Effector CD8-positive, alpha-beta T cell (primary cell): ENCODE data around the gene INSIG1.

ENCODE experiments used
- DNase-seq: peaks from one replicate; lab custom pipeline; 2025; lab: John Stamatoyannopoulos, UW

The INSIG1 gene

DNA sequence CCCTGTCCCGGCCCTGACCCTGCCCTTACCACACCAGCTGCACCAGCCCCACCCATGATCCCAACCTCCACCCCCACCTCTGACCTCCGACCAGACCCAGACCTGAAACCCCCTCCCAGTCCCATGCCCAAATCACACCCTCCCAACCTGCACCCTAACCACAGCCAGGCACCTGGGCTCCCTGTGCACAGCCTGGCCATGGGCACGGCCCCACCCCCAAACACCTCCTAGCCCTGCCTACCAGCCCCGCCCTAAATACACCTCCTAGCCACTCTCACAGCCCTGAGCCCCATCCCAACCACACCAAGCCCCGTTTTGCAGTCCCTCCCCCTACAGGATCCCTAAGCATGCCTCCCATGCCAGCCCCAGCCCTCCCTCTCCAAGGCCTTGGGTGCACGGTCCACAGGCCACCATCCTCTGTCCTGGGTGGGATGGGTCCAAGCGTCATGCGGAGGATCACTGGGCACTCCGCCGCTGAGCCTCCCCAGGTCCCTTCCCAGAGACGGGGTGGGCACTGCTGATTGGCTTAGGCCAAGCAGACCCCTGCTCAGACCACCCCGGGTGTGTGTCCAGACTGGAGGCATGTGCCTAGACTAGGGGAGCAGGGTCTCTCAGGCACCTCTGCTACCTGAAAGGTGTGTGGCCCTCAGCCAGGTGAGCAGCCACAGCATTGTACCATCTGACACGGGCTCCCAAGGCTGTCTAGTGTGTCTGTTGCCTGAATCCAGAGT, 30.1 kb downstream of the INSIG1 start:
- no peak for DNase-seq

DNA sequence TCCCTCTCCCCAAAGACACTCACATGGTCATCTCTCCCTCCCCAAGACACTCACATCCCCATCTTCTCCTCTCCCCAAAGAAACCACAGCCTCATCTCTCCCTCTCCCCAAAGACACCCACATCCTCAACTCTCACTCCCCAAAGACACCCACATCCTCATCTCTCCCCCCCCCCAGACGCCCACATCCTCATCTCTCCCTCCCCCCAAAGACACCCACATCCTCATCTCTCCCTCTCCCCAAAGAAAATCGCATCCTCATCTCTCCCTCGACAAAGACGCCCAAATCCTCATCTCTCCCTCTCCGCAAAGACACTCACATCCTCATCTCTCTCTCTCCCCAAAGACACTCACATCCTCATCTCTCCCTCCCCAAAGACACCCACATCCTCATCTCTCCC, 31.5 kb downstream of the INSIG1 start:
- no peak for DNase-seq

GRCh38 chr7:155331396-155331795, 33.7 kb downstream of the INSIG1 start:
- DNase-seq, result no peak

DNA sequence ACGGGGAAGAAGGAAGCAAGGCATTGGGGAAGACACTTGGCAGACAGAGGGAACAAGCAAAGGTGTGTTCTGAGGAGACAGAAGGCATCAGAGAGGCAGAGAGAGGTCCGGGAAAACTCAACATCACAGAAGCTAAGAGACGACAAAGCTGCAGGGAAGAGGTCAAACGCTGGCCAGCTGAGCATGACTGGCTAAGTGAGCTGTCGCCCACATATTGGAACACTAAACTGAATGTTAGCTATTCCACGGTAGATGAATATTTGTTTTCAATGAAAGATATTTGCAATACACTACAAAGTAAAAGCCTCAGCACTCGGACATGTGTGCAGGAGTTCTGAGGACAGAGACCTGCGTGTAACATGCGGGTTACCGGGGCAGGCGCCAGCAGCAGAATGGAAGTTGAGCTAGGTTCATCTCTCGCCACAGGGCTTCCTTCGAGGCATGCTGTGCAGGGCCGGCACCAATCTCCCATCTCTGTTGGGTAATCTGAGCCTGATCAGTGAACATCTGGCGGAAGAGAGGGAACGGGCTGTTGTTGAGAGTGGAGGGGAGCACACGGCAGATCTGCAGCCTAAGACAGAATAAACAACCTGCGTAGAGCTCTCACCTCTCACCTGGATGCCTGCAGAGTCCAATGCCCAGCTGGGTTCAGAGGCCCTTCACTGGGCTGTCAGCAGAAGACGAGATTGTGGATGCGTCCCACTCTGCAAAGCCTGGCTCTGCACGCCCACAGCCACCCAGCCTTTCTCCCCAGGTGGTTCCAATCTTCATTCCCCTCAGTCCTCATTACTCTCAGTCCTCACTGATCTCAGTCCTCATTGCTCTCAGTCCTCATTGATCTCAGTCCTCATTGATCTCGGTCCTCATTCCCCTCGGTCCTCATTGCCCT, 35.9 kb downstream of the INSIG1 start:
- no peak for DNase-seq

DNA sequence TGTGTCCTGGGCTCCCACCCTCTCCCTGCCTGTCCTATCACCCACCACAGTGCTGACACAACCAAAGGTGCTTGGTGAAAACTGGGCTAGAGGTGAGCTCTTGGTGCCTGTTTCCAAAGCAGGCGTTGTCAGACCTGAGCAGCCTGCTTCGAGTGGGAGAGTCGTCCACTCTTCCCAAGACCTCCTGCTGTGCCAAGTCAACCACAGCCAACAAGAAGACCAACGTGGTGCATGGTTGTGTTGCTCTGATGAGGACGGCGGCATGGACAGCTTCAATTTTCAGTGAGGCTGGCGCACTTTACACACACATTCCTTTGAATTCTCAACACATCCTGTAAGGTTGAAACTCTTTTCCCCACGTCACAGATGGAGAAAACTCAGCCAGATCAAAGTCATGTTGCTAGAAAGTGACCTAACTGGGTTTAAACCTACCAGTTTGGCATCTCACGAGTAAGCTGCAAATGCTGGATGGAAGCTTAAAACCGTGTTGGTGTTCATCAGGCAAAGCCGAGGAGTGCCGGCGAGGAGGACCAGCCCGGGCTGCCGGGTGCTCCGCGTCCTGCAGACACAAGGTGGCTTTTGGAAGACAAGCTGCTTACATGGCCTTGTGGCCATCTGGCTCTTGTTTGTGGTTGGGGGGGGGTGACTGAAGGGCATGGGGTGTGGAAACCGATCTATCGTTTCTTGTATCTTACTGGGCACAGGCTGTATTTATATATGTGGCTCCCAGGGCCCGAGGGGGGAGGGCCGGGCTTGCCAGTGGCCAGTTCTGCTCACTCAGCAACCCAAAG, 39.3 kb downstream of the INSIG1 start:
- DNase-seq, result no peak

- DNase-seq, result no peak
Measured at GRCh38 chr7:155337946-155338631, 40.4 kb downstream of the INSIG1 start.

DNA sequence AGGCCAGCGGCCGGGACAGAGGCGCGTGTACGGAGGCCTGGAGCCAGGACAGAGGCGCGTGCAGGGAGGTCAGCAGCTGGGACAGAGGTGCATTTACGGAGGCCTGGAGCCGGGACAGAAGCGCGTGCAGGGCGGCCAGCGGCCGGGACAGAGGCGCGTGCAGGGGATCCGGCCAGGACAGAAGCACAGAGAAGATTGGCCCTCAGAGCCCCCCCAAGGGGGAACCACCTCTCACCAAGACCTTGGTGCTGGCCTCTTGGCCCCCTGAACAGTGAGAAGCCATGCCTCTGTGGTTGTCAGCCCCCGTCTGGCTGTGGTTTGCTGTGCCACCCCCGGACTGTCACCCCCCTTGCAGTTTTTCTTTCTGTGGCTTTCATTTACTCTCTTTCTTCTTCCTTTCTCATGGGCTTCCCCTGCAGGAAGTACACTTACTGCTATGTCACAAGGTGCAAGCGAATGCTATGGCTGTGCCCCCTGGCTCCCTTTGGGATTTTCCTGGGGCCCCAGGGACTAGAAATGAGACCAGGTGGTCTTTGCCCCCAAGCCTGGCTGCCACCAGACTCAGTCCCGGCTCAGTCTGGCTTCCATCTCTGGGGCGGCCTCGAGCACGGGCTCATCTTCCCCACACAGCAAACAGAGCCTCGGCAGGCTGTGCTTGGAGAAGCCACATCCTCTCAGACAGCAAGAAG, 41.1 kb downstream of the INSIG1 start:
- peak; percentile 15 for DNase-seq

DNA sequence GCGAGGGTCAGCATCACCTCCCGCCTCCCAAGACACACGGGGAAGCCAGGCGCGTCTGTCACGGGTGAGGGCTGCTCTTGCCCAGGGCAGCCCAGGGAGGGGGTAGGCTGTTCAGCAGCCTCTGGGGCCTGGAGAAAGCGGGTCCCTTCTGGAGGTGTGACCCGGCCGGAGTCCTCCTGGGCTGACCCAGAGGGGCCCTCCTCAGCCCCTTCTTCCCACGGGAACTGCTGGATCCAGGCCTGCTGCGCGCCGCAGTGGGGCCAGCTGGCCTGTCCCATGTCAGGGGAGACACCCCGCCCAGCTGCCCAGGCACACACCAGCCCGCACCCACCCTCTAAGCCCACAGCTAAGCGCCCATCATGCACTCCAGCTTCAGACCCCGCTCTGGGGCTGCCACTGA, 41.8 kb downstream of the INSIG1 start:
- DNase-seq, result no peak

- DNase-seq, result no peak
Measured at GRCh38 chr7:155340071-155340531, 42.4 kb downstream of the INSIG1 start.

DNA sequence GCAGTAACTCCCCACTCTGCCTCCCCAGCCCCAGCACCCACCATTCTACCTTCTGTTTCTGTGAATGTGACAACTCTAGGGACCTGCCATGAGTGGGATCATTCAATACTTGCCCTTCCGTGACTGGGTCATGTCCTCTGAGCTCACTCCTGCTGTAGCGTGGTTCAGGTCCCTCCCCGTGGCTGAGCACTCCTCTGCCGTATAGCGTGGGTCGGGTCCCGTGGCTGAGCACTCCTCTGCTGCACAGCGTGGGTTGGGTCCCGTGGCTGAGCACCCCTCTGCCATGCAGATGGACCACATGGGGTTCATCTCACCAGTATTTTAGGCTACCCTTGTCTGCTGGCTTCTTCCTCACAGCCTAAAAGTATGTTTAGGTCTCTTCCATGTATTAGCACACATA, 43.0 kb downstream of the INSIG1 start:
- DNase-seq, result no peak

GRCh38 chr7:155341463-155341983, 43.8 kb downstream of the INSIG1 start:
- DNase-seq, result no peak

DNA sequence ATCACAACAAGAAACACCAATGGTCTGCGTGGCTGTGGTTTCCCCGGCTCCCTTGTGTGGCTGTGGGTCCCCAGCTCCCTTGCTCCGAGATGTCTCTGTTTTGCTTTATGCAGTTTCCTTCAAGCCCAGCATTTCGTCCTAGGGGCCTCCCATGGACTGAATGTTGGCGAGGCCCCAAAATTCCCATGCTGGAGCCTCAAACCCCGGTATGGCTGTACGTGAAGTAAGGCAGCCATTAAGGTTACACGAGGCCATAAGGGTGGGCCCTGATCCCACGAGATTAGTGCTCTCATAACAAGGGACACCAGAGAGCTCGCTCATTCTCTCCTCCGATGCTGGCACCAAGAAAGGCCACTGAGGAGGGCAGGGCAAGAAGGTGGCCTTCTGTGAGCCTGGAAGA, 44.6 kb downstream of the INSIG1 start:
- DNase-seq, result no peak

- DNase-seq, result no peak
Measured at GRCh38 chr7:155343150-155343549, 45.5 kb downstream of the INSIG1 start.

- no peak for DNase-seq
Measured at GRCh38 chr7:155343661-155344121, 46.0 kb downstream of the INSIG1 start.

DNA sequence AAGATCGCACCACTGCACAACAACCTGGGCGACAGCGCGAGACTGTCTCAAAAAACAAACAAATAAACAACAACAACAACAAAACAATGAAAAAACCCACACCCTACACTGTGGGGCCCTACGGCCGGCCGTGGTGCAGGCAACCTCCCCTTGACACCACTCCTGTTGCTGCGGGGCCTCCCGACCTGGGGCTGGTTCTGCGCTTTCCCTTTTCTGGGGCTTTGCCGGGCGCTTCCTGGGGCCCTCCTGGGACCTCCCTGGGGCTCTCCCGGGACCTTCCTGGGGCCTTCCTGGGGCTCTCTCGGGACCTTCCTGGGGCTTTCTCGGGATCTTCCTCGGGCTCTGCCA, 46.6 kb downstream of the INSIG1 start:
- DNase-seq, result no peak

- peak; percentile 80 for DNase-seq
Measured at GRCh38 chr7:155344618-155345433, 47.1 kb downstream of the INSIG1 start.

DNA sequence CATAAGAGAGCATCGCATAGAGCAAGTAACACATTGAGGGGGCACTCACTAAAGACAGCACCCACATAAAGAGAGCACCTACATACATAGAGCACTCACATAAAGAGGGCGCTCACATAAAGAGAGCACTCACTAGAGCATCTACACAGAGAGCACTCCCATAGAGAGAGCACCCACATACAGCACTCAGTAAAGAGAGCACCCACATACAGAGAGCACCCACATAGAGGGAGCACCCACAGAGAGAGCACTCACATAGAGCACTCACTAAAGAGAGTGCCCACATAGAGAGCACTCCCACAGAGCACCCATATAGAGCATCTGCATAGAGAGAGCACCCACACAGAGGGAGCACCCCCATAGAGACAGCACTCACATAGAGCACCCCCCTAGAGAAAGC, 47.8 kb downstream of the INSIG1 start:
- DNase-seq, result no peak

GRCh38 chr7:155346285-155346684, 48.6 kb downstream of the INSIG1 start:
- no peak for DNase-seq

GRCh38 chr7:155348806-155349205, 51.1 kb downstream of the INSIG1 start:
- no peak for DNase-seq
